Measurements from ENCODE around the gene WDR18. TPM values are rescaled to one million over a fixed set of nuclear protein-coding genes. Genes with fewer than 3 reads are reported as not detected.

WDR18 gene
- total RNA-seq, 6 donors from 2014 or later: 29.2 to 122 (median 38.6) TPM

DNA sequence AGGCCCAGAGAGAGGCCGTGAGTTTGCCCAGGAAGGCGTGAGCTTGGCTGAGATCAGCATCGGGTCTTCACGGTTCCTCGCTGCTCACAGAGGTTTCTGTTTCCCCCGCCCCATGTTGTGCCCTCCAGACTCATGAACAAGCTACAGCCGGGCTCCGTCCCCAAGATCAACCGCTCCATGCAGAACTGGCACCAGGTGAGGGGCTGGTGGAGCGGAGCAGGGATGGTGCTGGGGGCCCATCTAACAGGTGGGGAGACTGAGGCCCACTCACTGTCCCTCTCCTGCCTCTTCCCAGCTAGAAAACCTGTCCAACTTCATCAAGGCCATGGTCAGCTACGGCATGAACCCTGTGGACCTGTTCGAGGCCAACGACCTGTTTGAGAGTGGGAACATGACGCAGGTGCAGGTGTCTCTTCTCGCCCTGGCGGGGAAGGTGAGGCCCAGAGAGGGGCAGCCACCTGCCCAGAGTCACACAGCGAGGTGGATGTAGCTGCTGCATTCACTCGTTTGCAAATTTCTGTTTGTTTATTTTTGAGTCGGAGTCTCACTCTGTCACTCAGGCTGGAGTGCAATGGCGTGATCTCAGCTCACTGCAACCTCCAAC lies 48.2 kb downstream of the WDR18 start:
- no peaks in the 10 kb centered on the region for H3K27me3 ChIP-seq
- 89 to 91% methylated on average over 18 to 20 of the region's 20 CpGs for WGBS, 2 donors
- H3K27ac ChIP-seq: no peak overlapping the region
- ATAC-seq (ENCODE audit: low FRiP score in 2 of 2) (no peak), DNase-seq (no peak)
- TF ChIP-seq EP300 (IDR thresholded peaks at IDR 0.05): no peak
- no peak for TF ChIP-seq POLR2AphosphoS5 (IDR thresholded peaks at IDR 0.05)
- H3K4me1 ChIP-seq: peaks cover 16 to 37% (median 30%) of the 10 kb centered on the region in 4 donors
- no peaks in the 10 kb centered on the region for H3K9me3 ChIP-seq
- H3K36me3 ChIP-seq: peaks cover 11 to 52% (median 40%) of the 10 kb centered on the region in 4 donors
- H3K4me3 ChIP-seq: no peak overlapping the region

DNA sequence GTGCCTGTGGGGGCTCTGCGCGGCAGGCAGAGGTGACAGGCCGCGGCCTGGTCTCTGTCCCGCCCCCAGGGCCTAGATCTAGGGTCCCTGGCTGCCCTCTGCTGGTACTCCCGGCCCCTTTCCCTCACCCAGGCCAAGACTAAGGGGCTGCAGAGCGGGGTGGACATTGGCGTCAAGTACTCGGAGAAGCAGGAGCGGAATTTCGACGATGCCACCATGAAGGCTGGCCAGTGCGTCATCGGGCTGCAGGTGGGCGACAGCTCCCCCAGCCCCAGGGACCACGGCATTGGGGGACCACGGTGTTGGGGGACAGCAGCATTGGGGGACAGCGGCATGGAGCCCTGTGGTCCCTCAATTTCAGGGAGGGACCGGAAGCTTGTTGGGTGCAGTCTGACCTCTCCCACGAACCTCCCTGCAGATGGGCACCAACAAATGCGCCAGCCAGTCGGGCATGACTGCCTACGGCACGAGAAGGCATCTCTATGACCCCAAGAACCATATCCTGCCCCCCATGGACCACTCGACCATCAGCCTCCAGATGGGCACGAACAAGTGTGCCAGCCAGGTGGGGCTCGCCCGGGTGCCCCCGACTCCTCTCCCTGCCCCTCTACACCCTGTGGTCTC lies 52.0 kb downstream of the WDR18 start:
- 75 to 91% methylated on average over 19 to 24 of the region's 29 CpGs for WGBS, 2 donors
- TF ChIP-seq EP300 (IDR thresholded peaks at IDR 0.05): no peak
- no peak for TF ChIP-seq POLR2A (IDR thresholded peaks at IDR 0.05)
- no peak for TF ChIP-seq POLR2AphosphoS5 (IDR thresholded peaks at IDR 0.05)
- TF ChIP-seq, protein P1, sequence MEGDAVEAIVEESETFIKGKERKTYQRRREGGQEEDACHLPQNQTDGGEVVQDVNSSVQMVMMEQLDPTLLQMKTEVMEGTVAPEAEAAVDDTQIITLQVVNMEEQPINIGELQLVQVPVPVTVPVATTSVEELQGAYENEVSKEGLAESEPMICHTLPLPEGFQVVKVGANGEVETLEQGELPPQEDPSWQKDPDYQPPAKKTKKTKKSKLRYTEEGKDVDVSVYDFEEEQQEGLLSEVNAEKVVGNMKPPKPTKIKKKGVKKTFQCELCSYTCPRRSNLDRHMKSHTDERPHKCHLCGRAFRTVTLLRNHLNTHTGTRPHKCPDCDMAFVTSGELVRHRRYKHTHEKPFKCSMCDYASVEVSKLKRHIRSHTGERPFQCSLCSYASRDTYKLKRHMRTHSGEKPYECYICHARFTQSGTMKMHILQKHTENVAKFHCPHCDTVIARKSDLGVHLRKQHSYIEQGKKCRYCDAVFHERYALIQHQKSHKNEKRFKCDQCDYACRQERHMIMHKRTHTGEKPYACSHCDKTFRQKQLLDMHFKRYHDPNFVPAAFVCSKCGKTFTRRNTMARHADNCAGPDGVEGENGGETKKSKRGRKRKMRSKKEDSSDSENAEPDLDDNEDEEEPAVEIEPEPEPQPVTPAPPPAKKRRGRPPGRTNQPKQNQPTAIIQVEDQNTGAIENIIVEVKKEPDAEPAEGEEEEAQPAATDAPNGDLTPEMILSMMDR (IDR thresholded peaks at IDR 0.05): no peak
- no peak overlapping the region for H3K27ac ChIP-seq
- H3K36me3 ChIP-seq: peaks cover 11 to 51% (median 43%) of the 10 kb centered on the region in 4 donors
- H3K27me3 ChIP-seq: no peaks in the 10 kb centered on the region
- ATAC-seq (ENCODE audit: low FRiP score in 2 of 2) (no peak), DNase-seq (peak in 1 of 2 donors; percentile 60)
- peaks cover 10 to 37% (median 29%) of the 10 kb centered on the region in 4 donors for H3K4me1 ChIP-seq
- H3K9me3 ChIP-seq: no peaks in the 10 kb centered on the region
- H3K4me3 ChIP-seq: no peak overlapping the region

DNA sequence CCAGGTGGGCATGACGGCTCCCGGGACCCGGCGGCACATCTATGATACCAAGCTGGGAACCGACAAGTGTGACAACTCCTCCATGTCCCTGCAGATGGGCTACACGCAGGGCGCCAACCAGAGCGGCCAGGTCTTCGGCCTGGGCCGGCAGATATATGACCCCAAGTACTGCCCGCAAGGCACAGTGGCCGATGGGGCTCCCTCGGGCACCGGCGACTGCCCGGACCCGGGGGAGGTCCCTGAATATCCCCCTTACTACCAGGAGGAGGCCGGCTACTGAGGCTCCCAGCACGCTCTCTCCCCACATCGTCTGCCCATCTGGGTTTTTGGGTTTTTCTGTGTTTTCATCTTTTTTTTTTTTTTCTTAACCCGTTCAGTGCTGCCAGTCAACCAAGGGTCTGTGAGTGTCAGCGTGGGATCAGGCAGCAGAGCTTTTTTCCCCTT lies 53.5 kb downstream of the WDR18 start:
- 56 to 69% methylated on average over 11 to 22 of the region's 22 CpGs for WGBS, 2 donors
- H3K4me1 ChIP-seq: peaks cover 17 to 46% (median 38%) of the 10 kb centered on the region in 4 donors
- no peak overlapping the region for H3K4me3 ChIP-seq
- DNase-seq (peak in 1 of 2 donors; percentile 83), ATAC-seq (ENCODE audit: low FRiP score in 2 of 2) (no peak)
- H3K36me3 ChIP-seq: peaks cover 7 to 40% (median 33%) of the 10 kb centered on the region in 4 donors
- TF ChIP-seq, protein P1 (IDR thresholded peaks at IDR 0.05): no peak
- no peaks in the 10 kb centered on the region for H3K9me3 ChIP-seq
- H3K27me3 ChIP-seq: no peaks in the 10 kb centered on the region
- peak overlapping the region in 3 of 4 donors; percentile 60 to 86 (median 78) for H3K27ac ChIP-seq

DNA sequence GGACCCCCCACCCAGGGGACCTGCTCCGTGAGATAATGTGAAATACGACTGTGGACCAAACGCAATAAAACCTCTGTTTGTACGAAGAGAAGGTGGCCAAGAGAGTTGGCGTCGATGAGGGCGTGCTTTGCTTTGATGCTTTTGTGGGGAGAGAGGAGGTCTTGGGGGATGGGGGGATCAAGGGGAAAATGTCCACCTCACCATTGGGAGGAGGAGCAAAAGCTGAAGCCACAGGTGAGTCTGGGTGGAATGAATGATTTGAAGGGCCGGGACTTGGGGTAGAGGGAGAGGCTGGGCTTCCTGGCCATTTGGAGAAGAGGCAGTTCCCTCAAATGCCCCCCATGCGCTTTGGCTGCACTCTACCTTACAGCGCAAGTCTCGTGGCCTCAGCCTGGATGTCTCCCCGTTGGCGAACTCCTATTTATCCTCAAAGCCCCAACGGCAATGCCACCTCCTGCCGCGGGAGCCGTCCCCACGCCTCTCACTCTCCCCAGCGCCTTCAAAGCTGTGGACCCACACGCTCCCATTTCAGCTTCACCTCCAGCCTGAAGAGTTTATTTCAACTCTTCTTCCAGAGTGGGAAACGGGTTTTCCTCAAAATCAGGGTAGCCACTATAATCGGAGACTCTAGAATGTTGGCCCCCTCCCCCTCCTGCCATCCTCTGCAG lies 55.0 kb downstream of the WDR18 start:
- H3K9me3 ChIP-seq: no peaks in the 10 kb centered on the region
- H3K27me3 ChIP-seq: no peaks in the 10 kb centered on the region
- no peak for ATAC-seq (ENCODE audit: low FRiP score in 2 of 2)
- peaks cover 21 to 46% (median 38%) of the 10 kb centered on the region in 4 donors for H3K4me1 ChIP-seq
- peak in 1 of 2 donors; percentile 61 for DNase-seq
- H3K27ac ChIP-seq: peak overlapping the region; percentile 62 to 86 (median 78)
- TF ChIP-seq, protein P1 (IDR thresholded peaks at IDR 0.05): peak in 1 of 6 experiments; percentile 4
- TF ChIP-seq EP300 (IDR thresholded peaks at IDR 0.05): no peak
- peaks cover 7 to 31% (median 25%) of the 10 kb centered on the region in 4 donors for H3K36me3 ChIP-seq
- peak overlapping the region in 3 of 4 donors; percentile 64 to 74 (median 67) for H3K4me3 ChIP-seq
- WGBS, 2 donors: 72 to 73% methylated on average over 22 of the region's 22 CpGs

Measured in upper lobe of left lung (tissue), 6 donors.